K562 (cell line): ENCODE measurements around the gene ZBTB18.

ENCODE experiments used
- ETV6 ChIP-seq, 3 experiments: fragments of 150-350 bp in 1 of 3; sonication (generic) in 1 of 3; formaldehyde crosslinking in 1 of 3; IDR thresholded peaks; 2 replicates each; pipeline versions ENCODE4 v1.6.1 to v1.8.0; 2014 to 2022; ENCODE audit warnings: borderline replicate concordance in 2 of 3, low read depth in 2 of 3, antibody characterized with exemption in 1 of 3, low read length in 1 of 3, mild to moderate bottlenecking in 1 of 3, missing genetic modification reagents in 1 of 3
- GABPA ChIP-seq: fragments of 200-800 bp; sonication (Bioruptor generic); conservative IDR thresholded peaks from 2 replicates; pipeline ENCODE4 v1.6.1; 2016; ENCODE audit warnings: low read depth, missing genetic modification characterization, missing compliant biosample characterization
- HDAC6 ChIP-seq: IDR thresholded peaks from 2 replicates; pipeline ENCODE4 v1.6.1; 2012; ENCODE audit warnings: low read depth, mild to moderate bottlenecking, control low read depth, inconsistent platforms, low read length, moderate library complexity
- NFYB ChIP-seq: IDR thresholded peaks from 2 replicates; pipeline ENCODE4 v1.6.1; 2011; ENCODE audit warnings: mild to moderate bottlenecking, moderate library complexity; ENCODE audit not compliant: insufficient read length; ENCODE audit errors: extremely low read depth
- POLR2A ChIP-seq: fragments of 450-650 bp; conservative IDR thresholded peaks from 2 replicates; pipeline ENCODE4 v1.6.1; 2016
- RFX5 ChIP-seq: IDR thresholded peaks from 2 replicates; pipeline ENCODE4 v1.6.1; 2011; ENCODE audit warnings: low read depth, mild to moderate bottlenecking, improper control_type of control experiment, low read length
- SP1 ChIP-seq: sonication (generic); formaldehyde crosslinking; IDR thresholded peaks from 2 replicates; pipeline ENCODE4 v1.8.1; 2022; ENCODE audit warnings: mild to moderate bottlenecking, missing genetic modification reagents
- SP2 ChIP-seq: IDR thresholded peaks from 2 replicates; pipeline ENCODE4 v1.6.1; 2011; ENCODE audit warnings: mild to moderate bottlenecking, low read depth, low read length, moderate library complexity; ENCODE audit not compliant: poor library complexity, severe bottlenecking; ENCODE audit errors: extremely low read depth
- ZBED1 ChIP-seq: IDR thresholded peaks from 2 replicates; pipeline ENCODE4 v1.6.1; 2014
- TF ChIP-seq, protein P1 (sequence below): conservative IDR thresholded peaks from 2 replicates; pipeline ENCODE4 v1.6.1; 2011; ENCODE audit warnings: low read depth, mild to moderate bottlenecking, low read length; ENCODE audit not compliant: control insufficient read depth
- TF ChIP-seq, protein P2 (sequence below), 3 experiments: IDR thresholded peaks in 2 of 3; conservative IDR thresholded peaks in 1 of 3; 2 replicates each; pipeline ENCODE4 v1.5.1; 2011 to 2012; ENCODE audit warnings: low read length in 3 of 3, mild to moderate bottlenecking in 3 of 3, control low read depth in 2 of 3, improper control_type of control experiment in 1 of 3, inconsistent platforms in 1 of 3, low read depth in 1 of 3, mixed read lengths in 1 of 3, moderate library complexity in 1 of 3; ENCODE audit not compliant: insufficient read depth in 2 of 3

DNA sequence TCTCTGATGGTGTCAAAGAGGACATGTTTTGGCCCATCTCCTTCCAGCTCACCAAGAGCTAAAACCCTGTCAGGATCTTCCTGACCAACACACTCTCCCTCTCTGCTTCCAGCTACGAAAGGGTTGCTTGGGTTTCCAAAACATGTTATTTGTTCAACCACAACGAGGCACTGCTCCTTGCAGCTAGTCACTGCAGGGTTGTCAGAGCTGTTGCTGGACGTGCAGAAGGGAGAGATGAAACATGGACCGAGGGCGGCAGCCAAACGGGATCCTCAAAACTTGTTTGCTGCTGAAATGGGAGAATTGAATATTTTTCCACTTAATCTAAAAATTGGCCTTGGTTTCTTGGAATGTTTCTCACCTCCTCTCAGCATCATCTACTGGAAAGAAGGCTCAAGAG lies 12.4 kb downstream of the ZBTB18 start:
- TF ChIP-seq SP1 (CRISPR knock-in tag) (no peak), NFYB (no peak), HDAC6 (no peak), SP2 (no peak), GABPA (tag) (no peak), POLR2A (no peak), ETV6 (IDR thresholded peaks at IDR 0.05; ENCODE audit: borderline replicate concordance in 1 of 2, low read depth in 2 of 2, low read length in 1 of 2) (no peak), ETV6 (CRISPR knock-in tag; IDR thresholded peaks at IDR 0.05; ENCODE audit: borderline replicate concordance) (no peak), RFX5 (no peak), ZBED1 (no peak)
- TF ChIP-seq, protein P1, sequence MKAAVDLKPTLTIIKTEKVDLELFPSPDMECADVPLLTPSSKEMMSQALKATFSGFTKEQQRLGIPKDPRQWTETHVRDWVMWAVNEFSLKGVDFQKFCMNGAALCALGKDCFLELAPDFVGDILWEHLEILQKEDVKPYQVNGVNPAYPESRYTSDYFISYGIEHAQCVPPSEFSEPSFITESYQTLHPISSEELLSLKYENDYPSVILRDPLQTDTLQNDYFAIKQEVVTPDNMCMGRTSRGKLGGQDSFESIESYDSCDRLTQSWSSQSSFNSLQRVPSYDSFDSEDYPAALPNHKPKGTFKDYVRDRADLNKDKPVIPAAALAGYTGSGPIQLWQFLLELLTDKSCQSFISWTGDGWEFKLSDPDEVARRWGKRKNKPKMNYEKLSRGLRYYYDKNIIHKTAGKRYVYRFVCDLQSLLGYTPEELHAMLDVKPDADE, result no peak
- TF ChIP-seq, protein P2, sequence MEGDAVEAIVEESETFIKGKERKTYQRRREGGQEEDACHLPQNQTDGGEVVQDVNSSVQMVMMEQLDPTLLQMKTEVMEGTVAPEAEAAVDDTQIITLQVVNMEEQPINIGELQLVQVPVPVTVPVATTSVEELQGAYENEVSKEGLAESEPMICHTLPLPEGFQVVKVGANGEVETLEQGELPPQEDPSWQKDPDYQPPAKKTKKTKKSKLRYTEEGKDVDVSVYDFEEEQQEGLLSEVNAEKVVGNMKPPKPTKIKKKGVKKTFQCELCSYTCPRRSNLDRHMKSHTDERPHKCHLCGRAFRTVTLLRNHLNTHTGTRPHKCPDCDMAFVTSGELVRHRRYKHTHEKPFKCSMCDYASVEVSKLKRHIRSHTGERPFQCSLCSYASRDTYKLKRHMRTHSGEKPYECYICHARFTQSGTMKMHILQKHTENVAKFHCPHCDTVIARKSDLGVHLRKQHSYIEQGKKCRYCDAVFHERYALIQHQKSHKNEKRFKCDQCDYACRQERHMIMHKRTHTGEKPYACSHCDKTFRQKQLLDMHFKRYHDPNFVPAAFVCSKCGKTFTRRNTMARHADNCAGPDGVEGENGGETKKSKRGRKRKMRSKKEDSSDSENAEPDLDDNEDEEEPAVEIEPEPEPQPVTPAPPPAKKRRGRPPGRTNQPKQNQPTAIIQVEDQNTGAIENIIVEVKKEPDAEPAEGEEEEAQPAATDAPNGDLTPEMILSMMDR (IDR thresholded peaks at IDR 0.05 in 2 of 3, conservative IDR thresholded peaks at IDR 0.05 in 1 of 3; ENCODE audit: insufficient read depth in 2 of 3, low read depth in 1 of 3, low read length in 3 of 3), result no peak
